CD4-positive, alpha-beta T cell treated with Interleukin-6 at 100 ng/mL for 8 hours (primary cell): ENCODE results near the gene EZH2.

ENCODE experiments used
- DNase-seq: peaks from one replicate; pipeline ENCODE4 v3.0.0-alpha.2; 2020; ENCODE audit warnings: mixed read lengths, low spot score

The EZH2 gene

DNA sequence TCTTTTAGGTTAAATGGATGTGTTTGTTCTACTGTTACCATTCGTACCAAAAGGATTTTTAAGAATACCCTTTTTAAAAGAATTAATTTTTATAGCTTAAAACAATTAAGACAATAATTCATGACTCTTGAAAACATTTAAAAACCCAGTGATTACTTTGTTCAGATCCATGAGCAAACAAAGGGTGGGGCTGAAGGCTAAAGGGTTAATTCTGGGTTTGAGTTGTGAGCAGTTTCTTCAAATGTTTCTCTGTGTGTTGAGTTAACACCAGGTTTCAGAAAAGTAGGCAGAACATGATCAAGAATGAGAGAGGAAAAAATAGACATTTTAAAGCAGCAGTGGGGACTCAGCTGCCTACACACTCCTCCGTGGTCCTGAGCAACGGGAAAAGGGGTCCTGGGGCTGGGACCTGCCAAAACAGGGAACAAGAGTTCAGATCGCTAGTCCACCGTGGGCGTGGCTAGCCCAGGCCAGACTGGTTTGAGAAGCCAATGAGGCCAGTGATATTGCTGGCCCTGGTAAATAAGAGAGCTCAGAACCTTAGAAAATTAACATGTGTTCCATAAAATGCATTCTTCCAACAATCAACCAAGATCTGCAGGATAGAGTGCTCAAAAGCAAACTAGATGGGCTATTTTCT lies 14.9 kb upstream of the EZH2 start:
- no peak for DNase-seq

DNA sequence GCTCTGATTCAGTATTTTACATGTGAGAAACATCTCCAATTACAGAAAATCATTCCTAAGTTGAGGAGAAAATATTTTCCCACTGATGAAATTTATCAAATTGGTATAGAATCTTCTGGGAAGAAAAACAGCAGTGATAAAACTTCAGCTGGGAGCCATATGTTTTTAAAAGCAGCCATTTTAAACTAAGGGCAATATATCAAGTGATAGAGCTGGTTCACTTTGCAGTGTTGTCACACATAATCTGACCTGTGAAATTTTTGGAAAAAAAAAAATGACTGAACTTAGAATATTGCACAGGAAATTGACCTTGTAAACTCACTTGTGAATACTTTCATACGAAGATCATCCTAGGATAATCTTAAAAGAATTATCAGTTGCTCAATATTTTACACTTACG lies 10.5 kb upstream of the EZH2 start:
- DNase-seq, result no peak

DNA sequence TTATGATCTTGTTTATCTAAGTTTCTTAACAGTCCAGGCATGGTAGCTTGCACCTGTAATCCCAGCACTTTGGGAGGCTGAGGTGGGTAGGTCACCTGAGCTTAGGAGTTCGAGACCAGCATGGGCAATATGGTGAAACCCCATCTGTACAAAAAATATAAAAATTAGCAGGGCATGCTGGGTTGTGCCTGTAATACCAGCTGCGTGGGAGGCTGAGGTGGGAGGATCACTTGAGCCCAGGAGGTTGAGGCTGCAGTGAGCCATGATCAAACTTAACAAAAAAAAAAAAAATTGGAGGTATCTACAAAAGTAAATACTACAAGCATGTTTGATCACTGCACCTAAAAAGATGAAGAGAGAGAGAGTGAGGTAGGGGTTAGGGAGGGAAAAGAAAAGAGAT lies 9.0 kb upstream of the EZH2 start:
- DNase-seq, result no peak

- DNase-seq, result no peak
These were observed 4.2 kb upstream of the EZH2 start for GRCh38 chr7:148888300-148888699.

DNA sequence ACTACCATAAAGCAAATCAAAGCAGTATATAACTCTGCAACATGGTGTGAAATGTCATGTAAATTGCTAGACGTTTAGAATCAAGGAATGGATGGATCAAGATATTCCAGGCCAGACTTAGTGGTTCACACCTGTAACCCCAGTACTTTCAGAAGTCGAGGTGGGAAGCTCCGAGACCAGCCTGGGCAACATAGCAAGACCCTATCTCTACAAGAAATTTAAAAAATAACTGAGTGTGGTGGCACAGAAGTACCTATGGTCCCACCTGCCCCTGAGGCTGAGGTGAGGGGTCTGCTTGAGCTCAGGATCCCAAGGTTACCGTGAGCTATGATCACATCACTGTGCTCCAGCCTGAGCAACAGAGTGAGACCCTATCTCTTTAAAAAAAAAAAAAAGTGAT lies 2.8 kb upstream of the EZH2 start:
- no peak for DNase-seq

DNA sequence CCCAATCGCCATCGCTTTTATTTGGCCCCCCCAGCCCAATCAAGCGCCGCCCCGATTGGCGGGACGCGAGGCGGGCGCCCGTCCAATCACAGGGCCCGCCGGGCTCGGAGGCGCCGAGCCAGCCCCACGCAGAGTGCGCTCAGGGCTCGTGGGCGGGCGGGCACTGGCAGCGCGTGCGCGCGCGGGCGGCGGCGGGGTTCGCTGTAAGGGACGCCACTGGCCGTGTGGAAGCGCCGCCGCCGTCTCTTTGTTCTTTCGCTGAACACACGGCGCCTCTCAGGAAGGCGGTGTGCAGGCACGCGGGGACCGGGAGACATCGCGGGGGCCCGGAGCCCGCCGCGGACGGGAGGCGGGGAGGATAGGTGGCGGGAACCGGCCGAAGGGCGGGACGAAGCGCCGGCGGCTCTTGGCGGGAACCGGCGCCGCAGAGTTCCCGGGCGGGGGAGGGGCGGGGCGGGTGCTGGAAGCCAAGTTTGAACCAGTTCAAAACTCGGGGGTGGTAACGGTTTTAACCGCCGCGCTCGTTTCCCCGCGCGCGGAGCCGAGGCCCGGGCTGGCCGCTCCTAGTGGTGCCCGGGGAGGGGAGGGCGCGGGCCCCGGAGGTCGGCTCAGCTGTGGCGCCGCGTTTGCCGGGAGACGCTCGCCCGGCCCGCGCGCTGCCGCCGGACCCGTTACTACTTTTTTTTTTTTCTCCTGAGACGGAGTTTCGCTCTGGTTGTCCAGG lies 370 bp upstream of the EZH2 start:
- DNase-seq, result peak; percentile 92

DNA sequence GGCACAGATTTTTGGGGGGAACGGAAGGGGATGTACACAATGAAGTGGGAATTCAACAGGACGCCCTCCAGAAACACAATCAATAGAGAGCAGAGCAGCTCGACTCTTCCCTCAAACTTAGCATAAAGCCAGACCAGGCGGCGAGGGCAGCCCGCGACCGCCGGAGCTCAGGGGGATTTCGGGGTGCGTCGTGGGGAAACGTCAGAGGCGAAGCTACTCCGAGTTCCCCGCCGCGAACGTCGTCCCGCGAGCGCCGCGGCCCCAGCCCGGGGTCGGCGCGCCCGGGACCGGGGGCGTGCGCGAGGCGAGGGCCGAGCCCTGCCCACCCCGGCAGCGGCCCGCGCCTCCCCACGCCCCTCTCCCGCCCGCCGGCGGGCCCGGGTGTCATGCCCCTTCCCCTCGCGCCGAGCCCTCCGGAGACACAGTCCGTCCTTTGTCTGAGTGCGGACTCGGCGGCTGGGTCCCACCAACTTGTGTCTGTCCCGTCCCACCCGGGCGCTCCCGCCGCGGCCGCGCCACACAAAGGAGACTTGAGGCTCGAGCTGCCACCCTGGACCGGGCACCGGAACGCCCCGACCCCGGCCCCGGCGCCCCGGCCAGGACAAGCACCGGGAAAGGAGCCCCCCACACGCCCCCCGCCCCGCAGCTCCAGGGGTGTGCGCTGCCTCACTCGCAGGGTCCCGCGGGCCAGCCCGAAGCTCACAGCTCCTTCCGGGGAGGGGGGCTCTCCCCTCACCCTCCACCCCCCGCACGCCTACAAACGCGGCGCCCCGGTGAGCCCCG lies 634 bp downstream of the EZH2 start:
- DNase-seq, result peak; percentile 30

DNA sequence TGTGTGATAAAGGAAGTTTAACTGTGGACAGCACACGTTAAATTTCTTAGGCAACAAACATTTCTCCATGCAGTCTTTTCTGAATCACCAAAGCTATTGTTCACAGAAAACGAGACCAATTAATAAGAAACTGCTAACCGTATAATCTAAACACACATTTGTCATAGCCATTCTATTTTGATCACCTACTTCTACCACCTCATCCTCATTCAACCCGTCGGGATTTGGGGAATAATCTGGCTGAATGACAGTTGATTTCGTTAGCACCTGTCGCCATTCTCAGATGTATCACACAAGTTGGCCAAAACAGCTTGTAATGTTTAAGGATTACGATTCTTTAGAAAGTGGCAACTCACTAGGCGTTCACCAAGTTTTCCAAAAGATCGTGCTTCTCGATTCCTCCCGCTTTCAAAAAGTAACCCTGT lies 1.2 kb downstream of the EZH2 start:
- no peak for DNase-seq

- no peak for DNase-seq
These were observed 1.9 kb downstream of the EZH2 start for GRCh38 chr7:148882192-148882591.

- DNase-seq, result no peak
These were observed 5.8 kb downstream of the EZH2 start for GRCh38 chr7:148878317-148878716.

DNA sequence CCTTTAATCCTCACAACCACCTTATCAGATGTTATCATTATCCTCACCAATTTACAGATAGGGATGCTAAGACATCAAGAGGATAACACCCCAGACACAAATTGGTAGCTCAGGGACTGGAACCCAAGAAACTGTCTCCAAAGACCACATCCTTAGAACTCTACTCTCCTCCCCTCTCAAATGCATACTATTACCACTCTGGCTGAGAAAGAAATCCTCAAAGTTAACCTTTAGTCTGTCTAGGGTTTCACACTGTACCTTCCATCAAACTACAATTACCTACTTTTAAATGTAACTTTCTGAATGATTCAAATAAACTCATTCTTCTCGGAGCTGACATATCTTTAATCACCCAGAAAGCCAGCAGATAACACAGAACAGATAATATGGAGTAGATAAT lies 6.6 kb downstream of the EZH2 start:
- no peak for DNase-seq

DNA sequence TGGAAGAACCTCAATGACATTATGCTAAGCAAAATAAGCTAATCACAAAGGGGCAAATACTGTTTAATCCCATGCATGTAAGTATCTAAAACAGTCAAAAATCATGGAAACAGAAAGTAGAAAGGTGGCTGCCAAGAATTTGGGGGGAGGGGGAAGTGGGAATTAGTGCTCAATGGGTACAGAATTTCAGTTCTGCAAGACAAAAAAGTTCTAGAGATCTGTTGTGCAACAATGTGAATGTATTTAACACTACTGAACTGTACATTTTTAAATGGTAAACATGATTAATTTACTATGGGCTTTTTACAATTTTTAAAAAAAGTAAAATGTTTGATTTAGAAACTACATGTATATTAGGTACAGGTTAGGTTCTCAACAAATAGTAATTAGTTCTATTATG lies 11.9 kb downstream of the EZH2 start:
- no peak for DNase-seq

- no peak for DNase-seq
These were observed 12.5 kb downstream of the EZH2 start for GRCh38 chr7:148871551-148871950.

DNA sequence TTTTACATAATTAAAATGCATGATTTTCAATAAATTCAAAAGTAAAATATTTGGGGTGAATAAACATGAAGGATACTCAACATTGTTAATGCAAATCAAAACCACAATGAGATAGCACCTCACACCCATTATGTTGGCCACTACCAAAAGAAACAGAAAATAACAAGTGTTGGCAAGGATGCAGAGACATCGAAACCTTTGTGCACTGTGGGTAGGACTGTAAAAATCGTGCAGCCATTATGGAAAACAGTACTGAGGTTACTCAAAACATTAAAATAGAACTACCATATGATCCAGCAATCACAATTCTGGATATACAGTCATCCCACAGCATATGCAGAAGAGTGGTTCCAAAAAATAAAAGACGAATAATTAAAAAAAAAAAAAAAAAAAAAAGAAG lies 13.1 kb downstream of the EZH2 start:
- DNase-seq, result no peak

DNA sequence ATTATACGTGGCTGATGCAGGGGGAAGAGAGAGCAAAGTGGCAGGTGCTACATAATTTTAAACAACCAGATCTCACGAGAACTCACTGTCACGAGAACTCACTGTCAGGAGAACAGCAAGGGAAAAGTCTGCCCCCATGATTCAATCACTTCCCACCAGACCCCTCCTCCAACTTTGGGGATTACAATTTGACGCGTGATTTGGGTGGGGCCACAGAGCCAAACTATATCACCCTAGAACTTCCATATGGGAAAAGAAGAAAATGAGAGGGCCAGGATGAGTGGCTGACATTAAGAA lies 15.8 kb downstream of the EZH2 start:
- no peak for DNase-seq

DNA sequence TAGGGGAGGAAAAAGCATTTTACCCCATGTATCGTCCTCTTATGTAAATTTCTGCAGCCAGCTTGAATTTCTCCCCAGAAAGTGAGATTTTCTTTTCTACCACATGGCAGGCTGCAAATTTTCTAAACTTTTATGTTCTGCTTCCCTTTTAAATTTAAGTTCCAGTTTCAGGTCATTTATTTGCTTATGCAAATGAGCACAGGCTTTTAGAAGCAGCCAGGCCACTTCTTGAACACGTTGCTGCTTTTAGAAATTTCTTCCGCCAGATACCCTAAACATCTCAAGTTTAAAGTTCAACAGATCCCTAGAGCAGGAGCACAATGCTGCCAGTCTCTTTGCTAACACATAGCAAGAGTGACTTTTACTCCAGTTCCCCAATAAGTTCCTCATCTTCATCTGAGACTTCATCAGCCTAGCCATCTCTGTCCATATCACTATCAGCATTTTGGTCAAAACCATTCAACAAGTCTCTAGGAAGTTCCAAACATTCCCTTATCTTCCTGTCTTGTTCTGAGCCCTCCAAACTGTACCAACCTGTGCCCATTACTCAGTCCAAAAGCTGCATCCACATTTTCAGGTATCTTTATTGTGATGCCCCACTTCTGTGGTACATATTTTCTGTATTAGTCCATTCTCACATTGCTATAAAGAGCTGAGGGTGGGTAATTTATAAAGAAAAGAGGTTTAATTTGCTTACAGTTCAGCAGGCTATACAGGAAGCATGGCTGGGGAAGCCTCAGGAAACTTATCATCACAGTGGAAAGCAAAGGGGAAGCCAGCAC lies 16.3 kb downstream of the EZH2 start:
- DNase-seq, result no peak

DNA sequence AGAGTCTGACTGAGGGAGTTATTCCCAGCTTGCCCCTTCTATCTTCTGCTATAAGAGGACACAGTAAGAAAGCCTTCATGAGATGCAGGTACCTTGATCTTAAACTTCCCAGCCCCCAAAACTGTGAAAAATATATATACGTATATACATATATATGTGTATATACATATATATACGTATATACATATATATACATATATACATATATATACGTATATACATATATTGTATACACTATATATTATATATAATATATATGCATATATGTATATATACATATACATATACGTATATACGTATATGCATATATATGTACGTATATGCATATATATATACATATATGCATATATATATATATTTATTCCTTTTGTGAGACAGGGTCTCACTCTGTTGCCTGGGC lies 17.7 kb downstream of the EZH2 start:
- no peak for DNase-seq

DNA sequence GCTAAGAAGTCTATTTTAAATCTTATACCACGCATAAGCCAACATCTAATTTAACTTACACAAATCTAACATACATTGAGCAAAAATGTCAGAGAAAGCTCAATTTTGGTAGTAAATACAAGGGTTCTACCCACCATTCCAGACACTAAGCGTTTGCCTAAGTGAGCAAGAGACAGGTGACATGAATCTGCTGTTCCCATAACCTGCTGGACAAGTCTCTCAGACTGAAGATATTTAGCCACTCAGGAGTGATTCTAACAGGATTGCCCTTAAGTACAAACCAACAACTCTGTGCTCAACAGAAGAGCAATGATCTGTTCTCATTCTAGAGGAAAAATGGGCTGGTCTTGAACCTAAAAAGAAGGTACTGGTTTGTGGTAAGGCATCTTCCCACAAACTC lies 18.8 kb downstream of the EZH2 start:
- DNase-seq, result no peak

DNA sequence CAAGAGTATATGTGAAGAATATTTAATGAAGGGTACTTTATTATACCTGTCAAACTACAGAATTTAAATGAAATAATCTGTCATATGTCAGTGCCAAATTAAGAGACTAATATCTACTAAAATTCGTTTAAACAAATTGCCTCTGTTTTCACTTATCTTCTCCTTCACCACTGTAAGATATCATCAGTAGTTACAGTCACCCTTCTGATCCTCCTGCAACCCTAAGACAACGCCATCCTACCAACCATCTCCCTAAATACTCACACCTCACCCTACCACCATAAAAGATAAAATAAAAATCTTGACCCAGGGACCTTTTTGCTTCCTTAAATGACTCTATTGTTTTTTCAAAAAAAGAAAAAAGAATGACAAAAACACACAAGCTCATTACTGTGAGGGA lies 20.8 kb downstream of the EZH2 start:
- DNase-seq, result no peak

- no peak for DNase-seq
These were observed 21.6 kb downstream of the EZH2 start for GRCh38 chr7:148862481-148862880.

- DNase-seq, result no peak
These were observed 25.6 kb downstream of the EZH2 start for GRCh38 chr7:148858489-148858888.

GRCh38 chr7:148856891-148857290 lies 27.2 kb downstream of the EZH2 start:
- no peak for DNase-seq

DNA sequence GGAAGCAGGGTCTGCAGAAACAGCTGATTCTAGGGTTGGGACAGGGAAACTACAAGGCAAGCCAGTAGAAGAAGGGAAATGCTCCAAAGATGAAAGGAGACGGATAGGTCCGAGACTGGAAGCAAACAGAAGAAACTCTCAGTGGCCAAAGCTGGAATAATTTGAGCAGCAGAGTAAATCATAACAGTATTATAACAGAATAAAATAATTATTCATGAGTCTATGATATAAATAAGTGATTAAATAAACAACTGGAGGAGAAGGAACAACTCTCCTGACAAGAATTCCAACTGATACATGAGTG lies 27.6 kb downstream of the EZH2 start:
- DNase-seq, result no peak
